Right renal pelvis (tissue), 4 donors: ENCODE data around the gene RASGRF1. TPM values are rescaled to one million over a fixed set of nuclear protein-coding genes. Genes with fewer than 3 reads are reported as not detected.
"Not testable (repeated sequence)": the region's sequence is repeated elsewhere in the genome, so short reads cannot be mapped to it uniquely, and the experiment has no call there.

ENCODE experiments used
- DNase-seq, 4 donors: peaks; one replicate each; pipeline ENCODE4 v3.0.0-alpha.2; 2013; ENCODE audit warnings: low read depth in 4 of 4, low spot score in 3 of 4, missing footprints in 1 of 4
- polyA plus RNA-seq, 4 donors: library from polyadenylated mRNA; unstranded; fragments of 120-200 nt; gene quantifications; one replicate each; pipeline ENCODE4 v1.2.1, GENCODE V29; 2013; ENCODE audit not compliant: insufficient read length in 4 of 4

Gene RASGRF1
- polyA plus RNA-seq, 4 donors = 0.19 to 0.44 (median 0.40) TPM

- no peak for DNase-seq
These were observed 75.2 kb downstream of the RASGRF1 start for GRCh38 chr15:79015416-79015815.

- DNase-seq = no peak
These were observed 80.3 kb downstream of the RASGRF1 start for GRCh38 chr15:79010278-79010677.

GRCh38 chr15:79009379-79009778, 81.2 kb downstream of the RASGRF1 start:
- DNase-seq = no peak

- DNase-seq = peak in 1 of 4 donors; percentile 26
These were observed 81.9 kb downstream of the RASGRF1 start for GRCh38 chr15:79008659-79009058.

GRCh38 chr15:79007066-79007465, 83.5 kb downstream of the RASGRF1 start:
- DNase-seq = no peak

GRCh38 chr15:79006071-79006470, 84.5 kb downstream of the RASGRF1 start:
- DNase-seq = no peak

GRCh38 chr15:79004336-79004735, 86.2 kb downstream of the RASGRF1 start:
- DNase-seq = no peak

GRCh38 chr15:79003896-79004295, 86.7 kb downstream of the RASGRF1 start:
- no peak for DNase-seq

- no peak for DNase-seq
These were observed 87.3 kb downstream of the RASGRF1 start for GRCh38 chr15:79003301-79003700.

- no peak for DNase-seq
These were observed 88.0 kb downstream of the RASGRF1 start for GRCh38 chr15:79002581-79002980.

GRCh38 chr15:78999636-79000035, 90.9 kb downstream of the RASGRF1 start:
- DNase-seq = no peak

GRCh38 chr15:78998526-78998925, 92.1 kb downstream of the RASGRF1 start:
- no peak for DNase-seq

GRCh38 chr15:78997981-78998499, 92.5 kb downstream of the RASGRF1 start:
- DNase-seq = no peak

- no peak for DNase-seq
These were observed 93.7 kb downstream of the RASGRF1 start for GRCh38 chr15:78996894-78997275.

- no peak for DNase-seq
These were observed 94.4 kb downstream of the RASGRF1 start for GRCh38 chr15:78995921-78996893.

GRCh38 chr15:78995161-78995560, 95.4 kb downstream of the RASGRF1 start:
- DNase-seq = not testable (repeated sequence)

GRCh38 chr15:78993931-78994530, 96.5 kb downstream of the RASGRF1 start:
- DNase-seq = no peak

- DNase-seq = no peak
These were observed 97.2 kb downstream of the RASGRF1 start for GRCh38 chr15:78993257-78993930.

- DNase-seq = no peak
These were observed 97.9 kb downstream of the RASGRF1 start for GRCh38 chr15:78992416-78993256.

- DNase-seq = no peak
These were observed 98.7 kb downstream of the RASGRF1 start for GRCh38 chr15:78991879-78992278.
